Gastroesophageal sphincter (tissue), 4 donors: Measurements from ENCODE around the gene ARMC3. TPM values are rescaled to one million over a fixed set of nuclear protein-coding genes. Genes with fewer than 3 reads are reported as not detected.

Experiments used
- ATAC-seq: fragments of 150-250 bp; one replicate; pipeline ENCODE4 v1.9.1; 2016; ENCODE audit warnings: mild to moderate bottlenecking, moderate library complexity
- H3K27ac ChIP-seq, 4 donors: fragments of 200-600 bp; sonication (generic) in 3 of 4; 1 replicate in 3 of 4; 2 replicates in 1 of 4; pipeline ENCODE4 v1.5.1; 2016 to 2019
- H3K27me3 ChIP-seq: fragments of 200-600 bp; sonication (generic); one replicate; pipeline ENCODE4 v1.5.1; 2019
- H3K36me3 ChIP-seq, 2 donors: fragments of 200-600 bp; sonication (generic); one replicate each; pipeline ENCODE4 v1.5.1; 2019; ENCODE audit warnings: control low read depth in 1 of 2
- H3K4me1 ChIP-seq, 3 donors: fragments of 200-600 bp; sonication (generic); 1 replicate in 2 of 3; 2 replicates in 1 of 3; pipeline ENCODE4 v1.5.1; 2016 to 2019; ENCODE audit warnings: control low read depth in 2 of 3
- H3K4me3 ChIP-seq, 2 donors: fragments of 200-600 bp; sonication (generic); one replicate each; pipeline ENCODE4 v1.5.1; 2019; ENCODE audit warnings: mild to moderate bottlenecking in 1 of 2, moderate library complexity in 1 of 2
- H3K9me3 ChIP-seq, 3 donors: fragments of 200-600 bp; sonication (generic); one replicate each; pipeline ENCODE4 v1.5.1; 2017 to 2019; ENCODE audit warnings: control low read depth in 2 of 3
- EP300 ChIP-seq: sonication (generic); formaldehyde crosslinking; IDR thresholded peaks from one replicate; pipeline ENCODE4 v1.6.1; 2017; ENCODE audit warnings: antibody characterized with exemption, mild to moderate bottlenecking
- POLR2A ChIP-seq, 2 donors: fragments of 450-650 bp; IDR thresholded peaks; one replicate each; pipeline ENCODE4 v1.6.1; 2017; ENCODE audit warnings: antibody characterized with exemption in 2 of 2, mild to moderate bottlenecking in 2 of 2, moderate library complexity in 1 of 2
- POLR2AphosphoS5 ChIP-seq: sonication (generic); formaldehyde crosslinking; IDR thresholded peaks from one replicate; pipeline ENCODE4 v1.6.1; 2017; ENCODE audit warnings: antibody characterized with exemption
- WGBS, 2 donors: methylation state at CpG; one replicate each; pipeline ENCODE4 v1.1.5; 2018; ENCODE audit warnings: low coverage in 1 of 2; 5-methylcytosine and 5-hydroxymethylcytosine counted together
- total RNA-seq, 4 donors: library from RNA; depleted of rRNA; stranded (reverse); fragments of >200 nt; gene quantifications; one replicate each; pipeline ENCODE4 v1.1.0, GENCODE V29; 2016
- TF ChIP-seq, protein P1 (sequence below), 4 experiments: fragments of 200-600 bp in 2 of 4; fragments of 450-650 bp in 2 of 4; sonication (generic) in 1 of 4; IDR thresholded peaks; one replicate each; pipeline ENCODE4 v1.5.1; 2017 to 2019; ENCODE audit warnings: antibody characterized with exemption in 4 of 4, mild to moderate bottlenecking in 2 of 4, moderate library complexity in 2 of 4

ARMC3 gene
- total RNA-seq, 4 donors from 2014 or later = not detected

DNA sequence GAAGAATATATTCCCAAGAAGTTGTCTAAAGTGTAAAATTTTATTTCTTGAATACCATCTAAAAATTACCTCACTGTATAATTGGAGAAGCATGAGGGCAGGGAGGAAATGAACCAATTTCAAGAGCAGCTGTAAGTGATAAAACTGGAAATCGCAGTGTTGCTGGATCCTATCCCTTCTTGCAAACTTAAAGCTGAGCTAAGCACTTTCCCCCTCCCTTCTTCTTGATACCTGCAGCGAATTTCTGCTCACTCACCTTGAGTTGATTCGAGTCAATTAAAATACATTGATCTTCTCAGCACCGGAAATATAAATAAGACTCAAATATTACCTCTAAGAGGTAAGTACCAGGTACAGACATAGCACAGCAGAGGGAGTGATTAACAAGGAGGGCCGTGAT is 65.5 kb downstream of the ARMC3 start:
- H3K27ac ChIP-seq = no peak overlapping the region
- TF ChIP-seq, protein P1, sequence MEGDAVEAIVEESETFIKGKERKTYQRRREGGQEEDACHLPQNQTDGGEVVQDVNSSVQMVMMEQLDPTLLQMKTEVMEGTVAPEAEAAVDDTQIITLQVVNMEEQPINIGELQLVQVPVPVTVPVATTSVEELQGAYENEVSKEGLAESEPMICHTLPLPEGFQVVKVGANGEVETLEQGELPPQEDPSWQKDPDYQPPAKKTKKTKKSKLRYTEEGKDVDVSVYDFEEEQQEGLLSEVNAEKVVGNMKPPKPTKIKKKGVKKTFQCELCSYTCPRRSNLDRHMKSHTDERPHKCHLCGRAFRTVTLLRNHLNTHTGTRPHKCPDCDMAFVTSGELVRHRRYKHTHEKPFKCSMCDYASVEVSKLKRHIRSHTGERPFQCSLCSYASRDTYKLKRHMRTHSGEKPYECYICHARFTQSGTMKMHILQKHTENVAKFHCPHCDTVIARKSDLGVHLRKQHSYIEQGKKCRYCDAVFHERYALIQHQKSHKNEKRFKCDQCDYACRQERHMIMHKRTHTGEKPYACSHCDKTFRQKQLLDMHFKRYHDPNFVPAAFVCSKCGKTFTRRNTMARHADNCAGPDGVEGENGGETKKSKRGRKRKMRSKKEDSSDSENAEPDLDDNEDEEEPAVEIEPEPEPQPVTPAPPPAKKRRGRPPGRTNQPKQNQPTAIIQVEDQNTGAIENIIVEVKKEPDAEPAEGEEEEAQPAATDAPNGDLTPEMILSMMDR (IDR thresholded peaks at IDR 0.05) = no peak
- TF ChIP-seq POLR2A (IDR thresholded peaks at IDR 0.05) (no peak), EP300 (no peak), POLR2AphosphoS5 (no peak)
- WGBS, 2 donors = 79 to 86% methylated on average over 2 to 5 of the region's 5 CpGs
- H3K36me3 ChIP-seq = no peaks in the 10 kb centered on the region
- peaks cover 0 to 5% (median 4%) of the 10 kb centered on the region in 3 donors for H3K4me1 ChIP-seq
- H3K9me3 ChIP-seq = no peaks in the 10 kb centered on the region
- ATAC-seq = no peak
- no peak overlapping the region for H3K4me3 ChIP-seq
- no peaks in the 10 kb centered on the region for H3K27me3 ChIP-seq

GRCh38 chr10:22997096-22997495 is 69.2 kb downstream of the ARMC3 start:
- Histone ChIP-seq H3K27me3 (peaks cover 25% of the 10 kb centered on the region), H3K4me3 (no peak overlapping the region), H3K4me1 (no peaks in the 10 kb centered on the region), H3K36me3 (no peaks in the 10 kb centered on the region), H3K9me3 (no peaks in the 10 kb centered on the region), H3K27ac (no peak overlapping the region)
- 21 to 25% methylated on average over 2 of the region's 2 CpGs for WGBS, 2 donors
- no peak for ATAC-seq
- TF ChIP-seq POLR2AphosphoS5 (no peak), EP300 (no peak)

GRCh38 chr10:22998091-22998490 is 70.2 kb downstream of the ARMC3 start:
- no peaks in the 10 kb centered on the region for H3K4me1 ChIP-seq
- no peak overlapping the region for H3K27ac ChIP-seq
- WGBS, 2 donors = 76 to 81% methylated on average over 6 to 12 of the region's 12 CpGs
- H3K36me3 ChIP-seq = no peaks in the 10 kb centered on the region
- TF ChIP-seq POLR2AphosphoS5 (no peak), POLR2A (IDR thresholded peaks at IDR 0.05) (no peak), EP300 (no peak)
- TF ChIP-seq, protein P1 (IDR thresholded peaks at IDR 0.05) = no peak
- peaks cover 27% of the 10 kb centered on the region for H3K27me3 ChIP-seq
- H3K9me3 ChIP-seq = no peaks in the 10 kb centered on the region
- H3K4me3 ChIP-seq = no peak overlapping the region
- ATAC-seq = no peak

DNA sequence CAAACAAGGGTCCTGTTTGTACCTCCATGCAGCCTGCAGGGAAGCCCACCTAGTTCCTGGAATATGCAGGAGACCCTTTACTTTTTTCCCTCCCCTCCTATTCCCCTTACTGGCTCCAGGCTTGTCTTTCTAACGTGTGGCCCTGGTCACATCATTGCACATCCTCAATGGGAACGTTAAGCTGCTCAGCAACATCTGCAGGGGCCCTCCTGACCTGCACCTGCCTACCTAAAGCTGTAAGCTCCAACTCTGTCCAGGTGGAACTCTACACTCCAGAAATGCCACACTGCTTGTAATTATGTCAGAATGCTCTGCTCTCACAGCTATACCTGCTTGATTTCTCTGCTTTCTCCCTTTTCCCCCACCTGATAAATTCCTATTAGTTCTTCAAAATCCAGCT is 72.1 kb downstream of the ARMC3 start:
- peaks cover 34% of the 10 kb centered on the region for H3K27me3 ChIP-seq
- ATAC-seq = no peak
- WGBS, 2 donors = 62% methylated on average over 2 of the region's 2 CpGs; no CpG with 5 or more reads in 1 of the 2 donors
- no peak overlapping the region for H3K27ac ChIP-seq
- no peaks in the 10 kb centered on the region for H3K9me3 ChIP-seq
- H3K36me3 ChIP-seq = no peaks in the 10 kb centered on the region
- H3K4me3 ChIP-seq = no peak overlapping the region
- H3K4me1 ChIP-seq = no peaks in the 10 kb centered on the region
- TF ChIP-seq, protein P1 (IDR thresholded peaks at IDR 0.05) = no peak

DNA sequence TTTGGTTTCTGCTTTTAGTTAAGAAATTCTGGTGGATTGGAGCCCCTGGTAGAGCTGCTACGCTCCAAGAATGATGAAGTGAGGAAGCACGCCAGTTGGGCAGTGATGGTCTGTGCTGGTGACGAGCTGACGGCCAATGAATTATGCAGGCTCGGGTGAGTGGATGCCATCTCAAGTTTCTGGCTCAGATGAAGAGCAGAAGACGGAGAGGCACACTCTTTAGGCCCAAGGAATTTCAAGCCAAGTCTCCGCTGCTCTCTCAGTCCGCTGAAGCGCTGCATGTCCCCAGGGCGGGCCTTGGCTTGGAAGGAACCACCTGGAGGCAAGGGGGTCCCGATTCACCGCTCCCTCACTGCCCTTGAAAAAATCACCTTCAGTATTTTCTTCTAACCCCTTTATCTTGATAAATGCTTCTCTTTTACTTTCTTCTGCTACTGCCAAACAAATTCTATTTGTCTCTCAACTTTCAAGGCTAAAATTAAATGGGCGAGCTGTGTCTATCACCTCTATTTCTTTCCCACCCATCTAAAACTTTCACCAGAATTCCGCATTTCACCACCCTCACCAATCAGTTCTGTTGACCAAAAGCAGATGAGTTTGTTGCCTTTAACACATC is 74.2 kb downstream of the ARMC3 start:
- ATAC-seq = no peak
- H3K4me1 ChIP-seq = no peaks in the 10 kb centered on the region
- no peak overlapping the region for H3K4me3 ChIP-seq
- H3K9me3 ChIP-seq = no peaks in the 10 kb centered on the region
- H3K27ac ChIP-seq = no peak overlapping the region
- WGBS, 2 donors = 80 to 90% methylated on average over 8 to 14 of the region's 14 CpGs
- TF ChIP-seq EP300 (no peak), POLR2AphosphoS5 (no peak), POLR2A (IDR thresholded peaks at IDR 0.05) (no peak)
- TF ChIP-seq, protein P1 (IDR thresholded peaks at IDR 0.05) = no peak
- no peaks in the 10 kb centered on the region for H3K36me3 ChIP-seq
- H3K27me3 ChIP-seq = peaks cover 34% of the 10 kb centered on the region
